ENCODE data around the gene TRIML2.

TRIML2 gene

GRCh38 chr4:188127214-188127874 lies 17.9 kb upstream of the TRIML2 start:
- ATAC-seq (replicated peaks), result no peak
- no peaks in the 10 kb centered on the region for H3K4me1 Mint-ChIP-seq (ENCODE audit: low read depth in 2 of 2)

GRCh38 chr4:188121530-188121929 lies 12.1 kb upstream of the TRIML2 start:
- no peaks in the 10 kb centered on the region for H3K4me1 Mint-ChIP-seq (ENCODE audit: low read depth in 2 of 2)
- H3K36me3 Mint-ChIP-seq (ENCODE audit: insufficient read depth), result no peaks in the 10 kb centered on the region
- peaks cover 8 to 23% of the 10 kb centered on the region in 2 donors for H3K9me3 Mint-ChIP-seq
- no peaks in the 10 kb centered on the region for H3K27me3 Mint-ChIP-seq
- H3K4me3 Mint-ChIP-seq, result no peak overlapping the region
- DNase-seq, result no peak
- ATAC-seq (replicated peaks), result no peak
- no peak overlapping the region for H3K27ac Mint-ChIP-seq

More at GRCh38 chr4:188127214-188127874, 17.9 kb upstream of the TRIML2 start:
- no peak overlapping the region for H3K4me3 Mint-ChIP-seq
- DNase-seq, result no peak
- peaks cover 4 to 9% of the 10 kb centered on the region in 2 donors for H3K9me3 Mint-ChIP-seq
- H3K27me3 Mint-ChIP-seq, result no peaks in the 10 kb centered on the region
- no peak overlapping the region for H3K27ac Mint-ChIP-seq
- no peaks in the 10 kb centered on the region for H3K36me3 Mint-ChIP-seq (ENCODE audit: insufficient read depth)

DNA sequence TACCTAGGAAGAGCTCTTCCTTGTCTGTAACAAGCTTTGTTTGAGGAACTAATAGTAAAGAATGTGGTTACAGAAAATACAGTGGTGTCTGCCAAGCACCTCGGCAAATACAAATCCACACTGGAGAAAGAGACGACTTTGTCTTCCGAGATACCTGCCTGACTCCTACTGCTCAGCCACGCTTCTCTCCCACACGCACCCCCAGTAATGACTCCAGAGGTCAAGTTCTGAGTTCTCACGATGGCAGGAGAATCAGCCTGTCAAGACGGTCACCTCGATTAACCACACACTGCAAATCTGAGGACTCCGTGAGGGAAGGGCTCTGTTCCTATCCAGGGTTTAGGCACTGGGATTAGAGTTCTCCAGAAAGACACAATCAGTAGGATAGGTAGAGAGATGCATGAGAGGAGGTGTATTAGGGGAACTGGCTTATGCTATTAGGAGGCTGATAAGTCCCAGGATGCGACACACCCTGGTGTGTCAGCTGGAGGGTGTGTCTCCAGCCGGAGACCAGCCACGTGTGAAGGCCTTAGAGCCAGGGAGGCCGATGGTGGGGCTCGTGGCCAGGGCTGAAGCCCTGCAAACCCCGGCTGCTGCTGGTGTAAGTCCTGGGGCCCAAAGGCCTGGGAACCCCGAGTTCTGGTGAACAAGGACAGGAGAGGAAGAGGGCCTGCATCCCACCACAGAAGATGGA lies 8.4 kb upstream of the TRIML2 start:
- H3K27me3 Mint-ChIP-seq, result no peaks in the 10 kb centered on the region
- H3K4me1 Mint-ChIP-seq (ENCODE audit: low read depth in 2 of 2), result no peaks in the 10 kb centered on the region
- no peaks in the 10 kb centered on the region for H3K36me3 Mint-ChIP-seq (ENCODE audit: insufficient read depth)
- no peak overlapping the region for H3K4me3 Mint-ChIP-seq
- H3K27ac Mint-ChIP-seq, result no peak overlapping the region
- ATAC-seq (replicated peaks) (no peak), DNase-seq (no peak)
- H3K9me3 Mint-ChIP-seq, result peaks cover 8 to 23% of the 10 kb centered on the region in 2 donors

DNA sequence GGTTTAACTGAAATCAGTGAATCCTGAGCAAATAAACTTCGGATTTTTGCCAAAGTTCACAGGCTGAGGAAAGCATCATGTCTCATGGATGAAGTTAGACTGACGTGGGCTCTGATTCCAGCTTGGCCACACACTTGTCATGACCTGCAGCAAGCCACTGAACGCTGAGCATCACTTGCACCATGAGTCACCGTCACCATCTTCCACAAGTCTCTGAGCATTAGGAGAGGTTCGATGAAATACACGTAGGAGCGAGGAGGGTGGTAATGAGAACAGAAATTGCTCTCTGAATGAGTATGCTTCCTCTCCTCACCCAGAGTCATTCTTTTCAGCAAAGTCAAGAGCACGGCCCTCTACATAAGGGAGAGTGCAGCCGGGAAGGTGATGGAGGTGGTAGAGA lies 3.8 kb upstream of the TRIML2 start:
- Mint-ChIP-seq H3K4me1 (ENCODE audit: low read depth in 2 of 2) (no peaks in the 10 kb centered on the region), H3K9me3 (peaks cover 8 to 24% of the 10 kb centered on the region in 2 donors), H3K4me3 (no peak overlapping the region), H3K36me3 (ENCODE audit: insufficient read depth) (no peaks in the 10 kb centered on the region), H3K27ac (no peak overlapping the region), H3K27me3 (no peaks in the 10 kb centered on the region)
- DNase-seq (no peak), ATAC-seq (replicated peaks) (no peak)

DNA sequence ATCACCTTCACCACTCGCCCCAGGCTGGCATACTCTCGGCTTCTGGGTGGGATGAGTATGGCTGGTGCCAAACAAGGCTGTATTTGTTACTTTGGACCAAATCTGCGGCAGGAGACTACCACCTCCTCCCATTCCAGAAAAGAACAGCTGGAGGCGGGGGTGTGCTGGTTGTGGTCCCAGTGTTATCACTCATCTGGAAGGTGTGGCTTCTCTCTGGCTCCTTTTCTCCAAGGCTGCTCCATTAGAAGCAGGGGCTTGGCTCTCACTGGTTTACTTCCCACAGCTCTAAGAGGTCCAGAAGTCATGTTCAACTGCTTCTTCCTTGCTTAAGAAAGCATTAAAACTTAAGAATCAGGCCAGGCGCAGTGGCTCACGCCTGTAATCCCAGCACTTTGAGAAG lies 2.6 kb upstream of the TRIML2 start:
- peaks cover 7 to 20% of the 10 kb centered on the region in 2 donors for H3K9me3 Mint-ChIP-seq
- no peak overlapping the region for H3K27ac Mint-ChIP-seq
- no peaks in the 10 kb centered on the region for H3K27me3 Mint-ChIP-seq
- DNase-seq (no peak), ATAC-seq (replicated peaks) (no peak)
- H3K4me1 Mint-ChIP-seq (ENCODE audit: low read depth in 2 of 2), result no peaks in the 10 kb centered on the region
- no peak overlapping the region for H3K4me3 Mint-ChIP-seq
- no peaks in the 10 kb centered on the region for H3K36me3 Mint-ChIP-seq (ENCODE audit: insufficient read depth)

DNA sequence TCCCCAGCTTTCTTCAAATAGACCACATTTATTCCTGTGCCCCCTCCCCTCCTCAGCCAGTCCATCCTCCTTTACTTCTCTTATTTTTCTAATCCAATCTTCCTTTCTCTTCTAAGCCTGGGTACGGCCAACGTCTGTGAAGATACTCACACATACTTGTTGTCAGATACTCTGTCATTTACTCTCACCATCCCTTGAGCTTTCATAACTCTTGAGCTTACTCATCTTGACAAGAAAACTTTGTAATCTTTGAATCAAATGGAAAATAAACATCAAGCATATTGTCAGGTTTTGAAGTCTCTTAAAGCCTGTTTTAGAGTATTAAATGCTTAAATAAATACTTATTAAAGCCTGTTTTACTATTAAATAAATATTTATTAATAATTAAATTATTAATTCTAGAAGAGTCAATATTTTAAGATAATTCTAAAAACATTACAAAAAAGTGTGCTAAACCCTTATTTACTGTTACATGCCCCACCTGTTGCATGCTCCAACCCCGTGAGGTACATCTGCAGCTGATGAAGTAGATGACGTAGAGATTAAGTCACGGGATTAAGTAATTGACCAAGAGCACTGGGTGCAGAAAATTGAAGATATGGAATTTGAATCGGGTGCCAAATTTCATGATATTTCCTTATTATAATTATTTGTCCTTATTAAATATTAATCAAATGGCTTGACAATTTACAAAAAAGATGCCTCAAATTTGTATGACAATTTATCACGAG lies 1.5 kb upstream of the TRIML2 start:
- H3K27me3 Mint-ChIP-seq, result no peaks in the 10 kb centered on the region
- ATAC-seq (replicated peaks), result no peak

DNA sequence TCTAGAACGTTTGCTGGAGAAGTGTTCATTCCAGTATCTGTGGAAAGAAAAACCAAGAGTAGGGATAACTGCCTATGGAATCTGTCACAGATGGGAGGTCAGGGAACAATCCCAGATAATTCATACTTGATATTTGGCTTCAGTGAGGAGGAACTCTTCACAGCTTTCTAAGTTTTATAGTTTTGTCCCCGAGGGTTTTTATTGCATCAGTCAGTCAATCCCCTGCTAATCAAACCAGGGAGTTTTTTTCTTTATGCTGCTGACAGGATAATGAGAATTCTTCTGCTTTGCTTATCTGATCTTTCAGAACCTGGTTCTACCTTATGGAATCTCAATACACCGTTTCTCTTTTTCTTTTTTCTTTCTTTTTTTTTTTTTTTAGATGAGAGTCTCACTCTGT lies 633 bp upstream of the TRIML2 start:
- Mint-ChIP-seq H3K4me3 (no peak overlapping the region), H3K36me3 (ENCODE audit: insufficient read depth) (no peaks in the 10 kb centered on the region), H3K4me1 (ENCODE audit: low read depth in 2 of 2) (no peaks in the 10 kb centered on the region), H3K27me3 (no peaks in the 10 kb centered on the region), H3K9me3 (peaks cover 8 to 20% of the 10 kb centered on the region in 2 donors), H3K27ac (no peak overlapping the region)
- no peak for DNase-seq
- no peak for ATAC-seq (replicated peaks)

More for the DNA sequence above, 1.5 kb upstream of the TRIML2 start:
- no peak overlapping the region for H3K4me3 Mint-ChIP-seq
- H3K9me3 Mint-ChIP-seq, result peaks cover 8 to 20% of the 10 kb centered on the region in 2 donors
- H3K4me1 Mint-ChIP-seq (ENCODE audit: low read depth in 2 of 2), result no peaks in the 10 kb centered on the region
- no peak overlapping the region for H3K27ac Mint-ChIP-seq
- no peaks in the 10 kb centered on the region for H3K36me3 Mint-ChIP-seq (ENCODE audit: insufficient read depth)
- no peak for DNase-seq

- no peak overlapping the region for H3K27ac Mint-ChIP-seq
These were observed 1.2 kb downstream of the TRIML2 start for GRCh38 chr4:188107931-188108843.

GRCh38 chr4:188106454-188106853 lies 2.9 kb downstream of the TRIML2 start:
- no peaks in the 10 kb centered on the region for H3K36me3 Mint-ChIP-seq (ENCODE audit: insufficient read depth)
- H3K9me3 Mint-ChIP-seq, result peaks cover 11 to 26% of the 10 kb centered on the region in 2 donors
- H3K27me3 Mint-ChIP-seq, result no peaks in the 10 kb centered on the region
- H3K4me1 Mint-ChIP-seq (ENCODE audit: low read depth in 2 of 2), result no peaks in the 10 kb centered on the region
- no peak for DNase-seq
- H3K27ac Mint-ChIP-seq, result no peak overlapping the region
- ATAC-seq (replicated peaks), result no peak
- H3K4me3 Mint-ChIP-seq, result no peak overlapping the region

More at GRCh38 chr4:188107931-188108843, 1.2 kb downstream of the TRIML2 start:
- H3K9me3 Mint-ChIP-seq, result peaks cover 11 to 26% of the 10 kb centered on the region in 2 donors
- no peaks in the 10 kb centered on the region for H3K27me3 Mint-ChIP-seq
- H3K36me3 Mint-ChIP-seq (ENCODE audit: insufficient read depth), result no peaks in the 10 kb centered on the region
- ATAC-seq (replicated peaks) (no peak), DNase-seq (no peak)
- no peaks in the 10 kb centered on the region for H3K4me1 Mint-ChIP-seq (ENCODE audit: low read depth in 2 of 2)
- H3K4me3 Mint-ChIP-seq, result no peak overlapping the region

GRCh38 chr4:188092824-188093223 lies 16.6 kb downstream of the TRIML2 start:
- no peaks in the 10 kb centered on the region for H3K27me3 Mint-ChIP-seq
- H3K4me3 Mint-ChIP-seq, result no peak overlapping the region

DNA sequence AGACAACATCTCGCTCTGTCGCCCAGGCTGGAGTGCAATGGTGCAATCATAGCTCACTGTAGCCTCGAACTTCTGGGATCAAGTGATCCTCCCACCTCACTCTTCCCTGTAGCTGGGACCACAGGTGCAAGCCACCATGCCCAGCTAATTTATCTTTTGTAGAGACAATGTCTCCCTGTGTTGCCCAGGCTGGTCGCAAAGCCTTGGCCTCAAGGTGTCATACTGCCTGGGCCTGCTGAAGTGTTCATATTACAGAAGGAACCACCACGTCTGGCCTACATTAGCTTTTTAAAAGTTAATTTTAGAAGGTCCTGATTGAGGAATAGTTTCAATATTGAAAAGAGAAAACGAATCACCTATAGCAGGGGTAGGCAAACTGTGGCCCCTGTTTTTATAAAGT lies 22.5 kb downstream of the TRIML2 start:
- no peaks in the 10 kb centered on the region for H3K4me1 Mint-ChIP-seq (ENCODE audit: low read depth in 2 of 2)
- H3K27me3 Mint-ChIP-seq, result no peaks in the 10 kb centered on the region
- peaks cover 3 to 12% of the 10 kb centered on the region in 2 donors for H3K9me3 Mint-ChIP-seq
- H3K4me3 Mint-ChIP-seq, result no peak overlapping the region
- DNase-seq (no peak), ATAC-seq (replicated peaks) (no peak)
- peaks cover 2% of the 10 kb centered on the region for H3K36me3 Mint-ChIP-seq (ENCODE audit: insufficient read depth)
- H3K27ac Mint-ChIP-seq, result no peak overlapping the region

More at GRCh38 chr4:188092824-188093223, 16.6 kb downstream of the TRIML2 start:
- ATAC-seq (replicated peaks) (no peak), DNase-seq (no peak)
- Mint-ChIP-seq H3K9me3 (peaks cover 6 to 12% of the 10 kb centered on the region in 2 donors), H3K4me1 (ENCODE audit: low read depth in 2 of 2) (no peaks in the 10 kb centered on the region), H3K36me3 (ENCODE audit: insufficient read depth) (peaks cover 2% of the 10 kb centered on the region), H3K27ac (no peak overlapping the region)

- H3K27me3 Mint-ChIP-seq, result no peaks in the 10 kb centered on the region
These were observed 26.6 kb downstream of the TRIML2 start for GRCh38 chr4:188082796-188083195.

DNA sequence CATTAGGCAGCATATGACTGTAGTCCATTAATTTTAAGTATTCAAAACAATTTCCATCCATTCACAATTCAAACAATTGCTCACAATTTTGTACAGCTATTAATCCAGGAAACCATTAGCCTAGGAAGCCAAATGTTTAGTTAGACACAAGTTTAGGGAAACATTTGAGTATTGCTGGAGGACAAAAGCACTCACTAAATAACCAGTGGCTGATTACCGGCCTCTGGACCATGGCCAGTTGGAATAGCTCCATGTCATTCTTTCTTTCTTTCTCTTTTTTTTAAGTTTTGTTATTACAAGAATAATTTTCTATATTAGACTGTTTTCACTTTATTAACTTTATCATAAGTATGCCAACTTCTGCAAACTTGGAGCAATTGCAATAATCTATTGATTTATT lies 31.3 kb downstream of the TRIML2 start:
- Mint-ChIP-seq H3K27ac (no peak overlapping the region), H3K4me3 (no peak overlapping the region), H3K36me3 (ENCODE audit: insufficient read depth) (no peaks in the 10 kb centered on the region), H3K9me3 (peaks cover 0 to 13% of the 10 kb centered on the region in 2 donors), H3K4me1 (ENCODE audit: low read depth in 2 of 2) (no peaks in the 10 kb centered on the region), H3K27me3 (no peaks in the 10 kb centered on the region)
- DNase-seq (no peak), ATAC-seq (replicated peaks) (no peak)

More at GRCh38 chr4:188082796-188083195, 26.6 kb downstream of the TRIML2 start:
- ATAC-seq (replicated peaks) (no peak), DNase-seq (no peak)
- Mint-ChIP-seq H3K9me3 (peaks cover 0 to 16% of the 10 kb centered on the region in 2 donors), H3K36me3 (ENCODE audit: insufficient read depth) (no peaks in the 10 kb centered on the region), H3K27ac (no peak overlapping the region), H3K4me3 (no peak overlapping the region), H3K4me1 (ENCODE audit: low read depth in 2 of 2) (no peaks in the 10 kb centered on the region)
